Occipital lobe (tissue), 1 donor: ENCODE measurements around the gene SPATA22. TPM values are rescaled to one million over a fixed set of nuclear protein-coding genes. Genes with fewer than 3 reads are reported as not detected.

ENCODE experiments used
- total RNA-seq: library from RNA; depleted of rRNA; stranded (reverse); fragments of >200 nt; gene quantifications from one replicate; pipeline ENCODE4 v1.2.3, GENCODE V29; 2014

SPATA22 gene
- total RNA-seq, 1 donor from 2014 or later, result 0.78 TPM

Other genes starting within 250 kb of the SPATA22 start
- not detected for gene OR3A1, start 173.5 kb downstream of the SPATA22 start, total RNA-seq
- 0.94 TPM for gene OR3A2, start 85.5 kb downstream of the SPATA22 start, total RNA-seq
- gene OR1E1, start 73.4 kb downstream of the SPATA22 start, total RNA-seq, result not detected
- not detected for gene OR3A3, start 60.4 kb downstream of the SPATA22 start, total RNA-seq
- gene OR1E2, start 38.0 kb downstream of the SPATA22 start, total RNA-seq, result not detected
- gene ASPA, start 4.2 kb upstream of the SPATA22 start, total RNA-seq, result 1.4 TPM
- gene TRPV3, start 86.0 kb upstream of the SPATA22 start, total RNA-seq, result 0.47 TPM
- 3.3 TPM for gene TRPV1, start 137.6 kb upstream of the SPATA22 start, total RNA-seq
- gene SHPK, start 164.4 kb upstream of the SPATA22 start, total RNA-seq, result 10.0 TPM
- gene CTNS, start 164.9 kb upstream of the SPATA22 start, total RNA-seq, result 7.0 TPM
- 22.8 TPM for gene TAX1BP3, start 196.8 kb upstream of the SPATA22 start, total RNA-seq
- 8.1 TPM for gene EMC6, start 197.0 kb upstream of the SPATA22 start, total RNA-seq
- gene P2RX5, start 224.3 kb upstream of the SPATA22 start, total RNA-seq, result 10.0 TPM